ENCODE results near the gene AQP10. TPM values are rescaled to one million over a fixed set of nuclear protein-coding genes. Genes with fewer than 3 reads are reported as not detected.
A peak's percentile ranks its signal among the peaks of the same experiment; 100 is the strongest.

Gene AQP10
- total RNA-seq, 1 donor from 2014 or later, result not detected

DNA sequence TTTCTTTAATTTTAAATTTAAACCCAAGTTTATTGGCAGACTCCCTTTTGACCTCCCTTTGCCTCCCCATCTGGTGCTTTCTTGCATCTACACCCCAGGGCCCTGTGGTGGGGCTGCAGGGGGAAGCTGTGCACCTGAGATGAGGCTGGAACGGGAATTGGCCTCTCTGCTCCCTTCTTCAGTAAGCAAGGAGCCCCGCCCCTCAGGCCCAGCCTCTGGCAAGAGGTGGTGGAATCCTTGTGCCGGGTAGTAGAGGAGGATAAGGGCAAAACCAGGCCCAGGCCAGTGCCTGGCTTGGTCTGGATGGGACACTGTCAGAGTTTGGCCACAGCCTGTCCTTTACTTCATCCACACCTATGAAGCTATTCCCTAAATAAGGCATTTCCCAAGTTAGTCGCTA, 29.5 kb downstream of the AQP10 start:
- H3K27ac ChIP-seq, result no peak overlapping the region
- H3K4me1 ChIP-seq, result peaks cover 0 to 17% of the 10 kb centered on the region in 2 donors
- H3K36me3 ChIP-seq, result peaks cover 37 to 51% of the 10 kb centered on the region in 2 donors
- no peak for DNase-seq (ENCODE audit: low spot score in 2 of 2)
- no peaks in the 10 kb centered on the region for H3K9me3 ChIP-seq
- TF ChIP-seq, protein P1, sequence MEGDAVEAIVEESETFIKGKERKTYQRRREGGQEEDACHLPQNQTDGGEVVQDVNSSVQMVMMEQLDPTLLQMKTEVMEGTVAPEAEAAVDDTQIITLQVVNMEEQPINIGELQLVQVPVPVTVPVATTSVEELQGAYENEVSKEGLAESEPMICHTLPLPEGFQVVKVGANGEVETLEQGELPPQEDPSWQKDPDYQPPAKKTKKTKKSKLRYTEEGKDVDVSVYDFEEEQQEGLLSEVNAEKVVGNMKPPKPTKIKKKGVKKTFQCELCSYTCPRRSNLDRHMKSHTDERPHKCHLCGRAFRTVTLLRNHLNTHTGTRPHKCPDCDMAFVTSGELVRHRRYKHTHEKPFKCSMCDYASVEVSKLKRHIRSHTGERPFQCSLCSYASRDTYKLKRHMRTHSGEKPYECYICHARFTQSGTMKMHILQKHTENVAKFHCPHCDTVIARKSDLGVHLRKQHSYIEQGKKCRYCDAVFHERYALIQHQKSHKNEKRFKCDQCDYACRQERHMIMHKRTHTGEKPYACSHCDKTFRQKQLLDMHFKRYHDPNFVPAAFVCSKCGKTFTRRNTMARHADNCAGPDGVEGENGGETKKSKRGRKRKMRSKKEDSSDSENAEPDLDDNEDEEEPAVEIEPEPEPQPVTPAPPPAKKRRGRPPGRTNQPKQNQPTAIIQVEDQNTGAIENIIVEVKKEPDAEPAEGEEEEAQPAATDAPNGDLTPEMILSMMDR (IDR thresholded peaks at IDR 0.05), result no peak
- no peak overlapping the region for H3K4me3 ChIP-seq
- intact Hi-C loops (cut with DNase I), result no loop called here
- H3K27me3 ChIP-seq, result no peaks in the 10 kb centered on the region

DNA sequence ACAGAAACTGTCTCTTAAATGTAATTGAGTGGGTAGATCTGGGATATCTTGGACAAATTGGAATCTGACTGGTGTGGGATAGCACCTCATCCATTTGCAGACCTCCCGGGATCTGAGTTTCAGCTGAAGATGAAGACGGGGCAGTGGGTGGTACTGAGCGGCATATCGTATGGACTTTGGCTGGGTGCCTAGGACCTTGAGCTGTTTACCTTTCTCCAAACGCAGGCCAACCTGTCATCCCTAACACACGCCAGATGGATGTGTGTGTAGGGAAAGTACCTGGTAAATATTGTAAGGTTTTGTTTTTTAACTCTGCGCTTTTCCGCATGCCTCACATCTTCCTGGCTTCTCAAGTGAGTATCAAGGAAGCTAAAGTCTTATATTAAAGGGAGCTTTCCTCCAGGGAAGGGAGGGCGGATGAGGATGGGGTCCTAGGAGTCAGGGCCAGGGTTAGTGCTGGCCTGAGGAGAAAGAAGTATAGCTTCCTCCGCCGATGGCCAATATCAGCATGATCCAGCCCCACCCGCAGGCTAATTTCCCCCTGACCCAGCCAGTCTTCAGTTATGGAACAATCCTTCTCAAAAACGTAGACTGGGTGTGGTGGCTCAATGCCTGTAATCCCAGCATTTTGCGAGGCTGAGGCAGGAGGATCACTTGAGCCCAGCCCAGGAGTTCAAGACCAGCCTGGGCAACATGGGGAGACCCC, 30.6 kb downstream of the AQP10 start:
- peaks cover 0 to 17% of the 10 kb centered on the region in 2 donors for H3K4me1 ChIP-seq
- TF ChIP-seq, protein P1 (IDR thresholded peaks at IDR 0.05), result no peak
- H3K27me3 ChIP-seq, result no peaks in the 10 kb centered on the region
- H3K36me3 ChIP-seq, result peaks cover 26 to 40% of the 10 kb centered on the region in 2 donors
- no peak overlapping the region for H3K27ac ChIP-seq
- H3K9me3 ChIP-seq, result no peaks in the 10 kb centered on the region
- intact Hi-C loops (cut with DNase I), result no loop called here
- no peak overlapping the region for H3K4me3 ChIP-seq
- DNase-seq (ENCODE audit: low spot score in 2 of 2), result no peak

DNA sequence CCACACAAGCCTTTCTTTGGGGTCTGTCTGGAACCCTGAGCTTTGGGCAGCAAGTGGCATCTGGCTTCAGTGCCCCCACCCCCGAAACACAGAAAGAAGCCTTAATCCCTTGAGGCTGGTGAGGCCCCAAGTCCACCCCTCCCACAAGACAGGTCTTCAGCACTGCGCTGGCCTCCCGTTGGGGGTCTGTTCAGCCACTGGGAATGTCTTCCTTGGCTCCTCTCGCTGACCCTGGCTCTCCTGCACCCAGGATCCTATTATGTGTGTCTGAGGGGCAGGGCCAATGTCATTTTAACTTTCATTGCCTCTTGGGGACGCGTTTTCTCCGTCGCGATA, 31.3 kb downstream of the AQP10 start:
- no peaks in the 10 kb centered on the region for H3K9me3 ChIP-seq
- peak overlapping the region; percentile 54 to 60 for H3K4me3 ChIP-seq
- intact Hi-C loops (cut with DNase I), result no loop called here
- peaks cover 0 to 17% of the 10 kb centered on the region in 2 donors for H3K4me1 ChIP-seq
- H3K27me3 ChIP-seq, result no peaks in the 10 kb centered on the region
- H3K36me3 ChIP-seq, result peaks cover 20 to 33% of the 10 kb centered on the region in 2 donors
- peak overlapping the region; percentile 62 to 73 for H3K27ac ChIP-seq
- DNase-seq (ENCODE audit: low spot score in 2 of 2), result no peak
- TF ChIP-seq, protein P1 (IDR thresholded peaks at IDR 0.05), result no peak

DNA sequence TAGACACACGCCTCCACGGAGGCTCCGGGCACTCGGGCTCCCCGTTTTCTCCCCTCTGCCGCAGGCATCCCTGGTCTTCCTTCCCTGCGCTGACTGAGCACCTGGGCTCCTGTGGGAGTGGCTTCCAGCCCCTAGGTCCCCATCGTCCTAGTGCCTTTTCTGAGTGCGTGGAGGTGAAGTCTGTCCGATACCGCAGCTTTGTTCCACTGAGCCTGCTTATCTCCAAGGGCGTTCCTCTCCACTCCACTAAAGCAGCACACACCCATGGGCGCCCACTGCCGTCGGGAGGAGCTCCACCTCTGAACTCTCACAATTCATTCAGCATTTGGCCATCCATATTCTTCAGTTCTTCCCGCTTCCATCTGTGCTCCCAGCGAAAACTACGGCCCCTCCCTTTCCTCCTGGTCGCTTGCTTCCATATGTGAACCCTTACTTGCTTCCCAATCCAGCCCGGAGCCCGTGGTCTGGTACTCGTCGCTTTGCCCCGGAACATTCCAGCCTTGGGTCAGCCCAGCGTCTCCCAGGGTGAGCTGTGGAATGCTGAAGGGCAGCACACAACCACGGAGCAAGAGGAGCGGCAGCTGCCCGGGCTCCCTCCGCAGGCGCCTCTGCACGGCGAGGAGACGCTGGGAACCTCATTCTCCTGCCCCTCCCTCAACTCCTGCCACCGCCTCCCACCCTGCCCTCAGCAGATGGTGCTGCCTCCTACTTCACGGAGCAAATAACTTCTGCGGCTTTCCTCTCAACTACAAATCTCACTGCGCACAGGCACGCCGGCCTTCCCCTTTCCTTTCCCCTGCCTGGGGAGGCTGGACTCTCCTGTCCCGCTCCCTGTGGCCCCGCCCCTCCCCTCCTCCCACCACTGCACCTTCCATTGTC, 31.9 kb downstream of the AQP10 start:
- H3K4me1 ChIP-seq, result peaks cover 0 to 17% of the 10 kb centered on the region in 2 donors
- H3K27ac ChIP-seq, result peak overlapping the region; percentile 62 to 73
- no peaks in the 10 kb centered on the region for H3K27me3 ChIP-seq
- no peaks in the 10 kb centered on the region for H3K9me3 ChIP-seq
- peak overlapping the region; percentile 54 to 60 for H3K4me3 ChIP-seq
- TF ChIP-seq, protein P1 (IDR thresholded peaks at IDR 0.05), result no peak
- intact Hi-C loops (cut with DNase I), result no loop called here
- peak in 1 of 2 donors; percentile 75 for DNase-seq (ENCODE audit: low spot score in 2 of 2)
- peaks cover 18 to 28% of the 10 kb centered on the region in 2 donors for H3K36me3 ChIP-seq

DNA sequence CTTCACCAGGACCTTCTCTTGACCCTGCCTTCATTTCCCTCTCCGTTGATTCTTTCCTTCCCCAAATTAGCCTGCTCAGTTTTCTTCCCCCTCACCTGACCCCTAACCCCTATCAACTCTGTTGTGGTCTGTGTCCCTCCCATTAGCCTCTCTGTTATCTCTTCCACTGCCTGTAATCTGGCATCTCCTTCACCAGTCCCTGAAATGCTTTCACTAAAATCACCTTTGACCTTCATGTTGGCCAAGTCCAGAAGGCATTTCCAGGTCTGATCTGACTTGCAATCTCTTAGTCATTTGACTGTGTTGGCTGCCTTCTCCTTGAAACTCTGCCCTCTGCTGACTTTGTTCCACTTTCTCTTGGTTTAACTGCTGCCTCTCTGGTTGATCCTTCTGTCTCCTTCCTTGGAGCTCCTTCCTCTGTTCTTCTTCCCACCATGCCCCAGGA, 32.6 kb downstream of the AQP10 start:
- Histone ChIP-seq H3K9me3 (no peaks in the 10 kb centered on the region), H3K4me1 (peaks cover 0 to 17% of the 10 kb centered on the region in 2 donors), H3K27me3 (no peaks in the 10 kb centered on the region), H3K36me3 (peaks cover 12 to 22% of the 10 kb centered on the region in 2 donors), H3K27ac (peak overlapping the region; percentile 62 to 73), H3K4me3 (peak overlapping the region; percentile 54 to 60)
- intact Hi-C loops (cut with DNase I), result no loop called here
- peak in 1 of 2 donors; percentile 71 for DNase-seq (ENCODE audit: low spot score in 2 of 2)
- TF ChIP-seq, protein P1 (IDR thresholded peaks at IDR 0.05), result peak in 1 of 3 experiments; percentile 39
